ENCODE measurements around the gene CALD1.

Gene CALD1

GRCh38 chr7:134820295-134820694, 40.9 kb downstream of the CALD1 start:
- H3K27ac ChIP-seq: no peak overlapping the region
- DNase-seq (ENCODE audit: low read depth, low spot score): no peak

- H3K27ac ChIP-seq: no peak overlapping the region
- no peak for DNase-seq (ENCODE audit: low read depth, low spot score)
Measured at GRCh38 chr7:134820778-134821177, 41.3 kb downstream of the CALD1 start.

- DNase-seq (ENCODE audit: low read depth, low spot score): no peak
- H3K27ac ChIP-seq: no peak overlapping the region
Measured at GRCh38 chr7:134823400-134823799, 44.0 kb downstream of the CALD1 start.

- no peak overlapping the region for H3K27ac ChIP-seq
Measured at GRCh38 chr7:134825666-134826065, 46.2 kb downstream of the CALD1 start.

GRCh38 chr7:134826105-134826504, 46.7 kb downstream of the CALD1 start:
- H3K27ac ChIP-seq: no peak overlapping the region
- no peak for DNase-seq (ENCODE audit: low read depth, low spot score)

More at GRCh38 chr7:134825666-134826065, 46.2 kb downstream of the CALD1 start:
- DNase-seq (ENCODE audit: low read depth, low spot score): no peak

GRCh38 chr7:134827436-134827835, 48.0 kb downstream of the CALD1 start:
- no peak for DNase-seq (ENCODE audit: low read depth, low spot score)
- H3K27ac ChIP-seq: no peak overlapping the region

- no peak for DNase-seq (ENCODE audit: low read depth, low spot score)
- H3K27ac ChIP-seq: no peak overlapping the region
Measured at GRCh38 chr7:134827889-134828288, 48.5 kb downstream of the CALD1 start.

GRCh38 chr7:134828361-134828760, 48.9 kb downstream of the CALD1 start:
- H3K27ac ChIP-seq: no peak overlapping the region
- DNase-seq (ENCODE audit: low read depth, low spot score): no peak

- H3K27ac ChIP-seq: no peak overlapping the region
- DNase-seq (ENCODE audit: low read depth, low spot score): no peak
Measured at GRCh38 chr7:134829380-134829986, 50.0 kb downstream of the CALD1 start.

- DNase-seq (ENCODE audit: low read depth, low spot score): no peak
Measured at GRCh38 chr7:134831862-134832261, 52.4 kb downstream of the CALD1 start.

GRCh38 chr7:134832367-134832766, 52.9 kb downstream of the CALD1 start:
- H3K27ac ChIP-seq: no peak overlapping the region
- no peak for DNase-seq (ENCODE audit: low read depth, low spot score)

More at GRCh38 chr7:134831862-134832261, 52.4 kb downstream of the CALD1 start:
- H3K27ac ChIP-seq: no peak overlapping the region

GRCh38 chr7:134834689-134835462, 55.4 kb downstream of the CALD1 start:
- no peak for DNase-seq (ENCODE audit: low read depth, low spot score)
- no peak overlapping the region for H3K27ac ChIP-seq

GRCh38 chr7:134835463-134835823, 56.0 kb downstream of the CALD1 start:
- DNase-seq (ENCODE audit: low read depth, low spot score): no peak
- H3K27ac ChIP-seq: no peak overlapping the region

GRCh38 chr7:134836447-134836846, 57.0 kb downstream of the CALD1 start:
- no peak overlapping the region for H3K27ac ChIP-seq

GRCh38 chr7:134839298-134839697, 59.9 kb downstream of the CALD1 start:
- no peak for DNase-seq (ENCODE audit: low read depth, low spot score)
- no peak overlapping the region for H3K27ac ChIP-seq

More at GRCh38 chr7:134836447-134836846, 57.0 kb downstream of the CALD1 start:
- DNase-seq (ENCODE audit: low read depth, low spot score): no peak

- no peak overlapping the region for H3K27ac ChIP-seq
- no peak for DNase-seq (ENCODE audit: low read depth, low spot score)
Measured at GRCh38 chr7:134842062-134842461, 62.6 kb downstream of the CALD1 start.

GRCh38 chr7:134842886-134843430, 63.5 kb downstream of the CALD1 start:
- no peak for DNase-seq (ENCODE audit: low read depth, low spot score)
- peak overlapping the region; percentile 73 for H3K27ac ChIP-seq

- H3K27ac ChIP-seq: peak overlapping the region; percentile 73
- peak; percentile 5 for DNase-seq (ENCODE audit: low read depth, low spot score)
Measured at GRCh38 chr7:134844200-134844599, 64.8 kb downstream of the CALD1 start.

- peak; percentile 31 for DNase-seq (ENCODE audit: low read depth, low spot score)
Measured at GRCh38 chr7:134845461-134845860, 66.0 kb downstream of the CALD1 start.

GRCh38 chr7:134847851-134848588, 68.6 kb downstream of the CALD1 start:
- DNase-seq (ENCODE audit: low read depth, low spot score): no peak
- H3K27ac ChIP-seq: no peak overlapping the region

More at GRCh38 chr7:134845461-134845860, 66.0 kb downstream of the CALD1 start:
- peak overlapping the region; percentile 73 for H3K27ac ChIP-seq

GRCh38 chr7:134850066-134850465, 70.6 kb downstream of the CALD1 start:
- no peak overlapping the region for H3K27ac ChIP-seq
- DNase-seq (ENCODE audit: low read depth, low spot score): no peak

Measured in epithelial cell of prostate (primary cell).